GM18873 (cell line): ENCODE data around the gene GGPS1.
"Not testable (repeated sequence)": the region's sequence is repeated elsewhere in the genome, so short reads cannot be mapped to it uniquely, and the experiment has no call there.

Experiments
- ATAC-seq: cut with Tn5 transposase; IDR thresholded peaks from one replicate; pipeline ENCODE4 v1.9.1; 2021; ENCODE audit warnings: mild to moderate bottlenecking, moderate library complexity, moderate number of reproducible peaks; ENCODE audit not compliant: unreplicated experiment, low FRiP score

The GGPS1 gene

GRCh38 chr1:235328271-235329138 lies at the start of gene GGPS1:
Gene GGPS1, plus strand, starts transcription at chr1:235328570. Its CDS starts 6,695 bp downstream, at chr1:235335265.
- ATAC-seq, result peak; percentile 66

- no peak for ATAC-seq
These were observed 49.5 kb upstream of the GGPS1 start for GRCh38 chr1:235278915-235279292.

DNA sequence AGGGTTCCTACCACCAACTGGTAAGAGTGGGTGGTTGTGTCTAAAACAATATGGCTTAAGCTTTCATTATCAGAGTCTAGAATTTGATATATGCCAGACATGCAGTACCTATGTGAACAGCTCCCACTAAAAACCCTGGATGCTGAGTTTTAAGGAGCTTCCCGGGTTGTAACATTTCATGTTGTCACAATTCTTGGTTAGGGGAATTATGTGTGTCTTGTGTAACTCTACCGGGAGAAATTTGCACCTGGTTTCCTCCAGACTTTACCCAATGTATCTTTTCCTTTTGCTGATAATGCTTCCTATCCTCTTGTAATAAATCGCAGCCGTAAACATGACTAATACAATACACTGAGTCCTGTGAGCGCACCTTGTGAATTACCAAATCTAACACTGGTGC lies 48.7 kb upstream of the GGPS1 start:
- ATAC-seq, result no peak

- ATAC-seq, result no peak
These were observed 47.9 kb upstream of the GGPS1 start for GRCh38 chr1:235280467-235280866.

- ATAC-seq, result not testable (repeated sequence)
These were observed 44.7 kb upstream of the GGPS1 start for GRCh38 chr1:235283636-235284035.

DNA sequence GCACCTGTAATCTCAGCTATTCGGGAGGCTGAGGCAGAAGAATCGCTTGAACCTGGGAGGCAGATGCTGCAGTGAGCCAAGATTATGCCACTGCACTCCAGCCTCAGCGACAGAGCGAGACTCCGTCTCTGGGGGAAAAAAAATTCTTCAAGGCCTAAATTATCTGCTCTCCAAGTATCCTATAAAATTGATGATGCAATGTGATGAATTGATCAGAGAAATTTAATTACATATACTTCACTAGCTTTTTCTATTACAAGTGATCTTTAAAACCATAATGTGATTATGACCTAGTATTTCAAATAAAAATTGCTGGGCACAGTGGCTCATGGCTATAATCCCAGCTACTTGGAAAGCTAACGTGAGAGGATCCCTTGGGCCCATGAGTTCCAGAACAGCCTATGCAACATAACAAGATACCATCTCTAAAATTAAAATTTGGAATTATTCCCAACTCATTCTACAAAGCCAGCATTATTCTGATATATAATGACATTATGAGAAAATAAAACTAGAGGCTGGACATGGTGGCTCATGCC lies 44.1 kb upstream of the GGPS1 start:
- ATAC-seq, result no peak

DNA sequence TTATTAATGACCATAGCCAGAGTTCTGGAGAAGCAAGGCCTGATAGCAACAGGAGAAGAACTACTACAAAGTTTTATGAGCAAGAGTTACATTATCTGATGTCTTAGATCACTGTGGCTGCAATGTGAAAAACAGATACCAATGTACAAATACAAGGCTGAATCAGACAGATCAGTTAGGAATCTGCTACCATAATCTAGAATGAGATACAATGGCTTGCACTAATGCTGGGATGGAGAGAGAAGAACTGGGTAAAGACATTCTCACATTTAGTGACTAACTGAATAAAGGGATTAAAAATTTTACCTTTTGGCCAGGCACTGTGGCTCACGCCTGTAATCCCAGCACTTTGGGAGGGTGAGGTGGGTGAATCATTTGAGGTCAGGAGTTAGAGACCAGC lies 41.7 kb upstream of the GGPS1 start:
- ATAC-seq, result no peak

DNA sequence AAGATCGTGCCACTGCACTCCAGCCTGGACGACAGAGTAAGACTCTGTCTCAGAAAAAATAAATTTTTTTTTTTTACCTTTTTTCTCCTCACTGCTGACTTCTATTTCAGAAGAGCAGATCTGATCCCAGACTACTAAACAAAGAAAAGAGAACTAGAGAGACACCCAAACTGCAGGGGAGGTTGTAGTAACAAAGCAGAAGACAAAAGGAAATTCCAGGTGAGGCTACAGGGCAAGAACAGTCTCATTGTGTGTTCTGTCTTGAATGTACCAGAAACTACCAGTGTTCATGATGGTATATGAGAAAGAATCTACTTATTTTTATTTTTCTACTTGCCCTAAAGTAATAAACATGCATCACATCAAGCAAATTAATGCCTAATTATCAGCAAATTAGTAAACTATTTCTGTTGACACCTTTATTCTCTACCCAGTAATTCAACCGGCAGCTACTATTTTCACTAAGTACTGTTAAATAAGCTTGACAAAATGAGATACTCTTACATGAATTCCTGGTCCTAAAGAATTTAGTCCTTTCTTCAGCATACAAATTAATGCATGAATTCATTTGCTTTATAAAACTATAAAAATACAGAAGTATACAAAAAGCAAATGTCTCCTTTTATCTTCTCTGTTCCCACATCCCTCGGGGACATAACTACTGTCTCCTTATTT lies 41.0 kb upstream of the GGPS1 start:
- ATAC-seq, result no peak

GRCh38 chr1:235289859-235290739 lies 38.3 kb upstream of the GGPS1 start:
- no peak for ATAC-seq

DNA sequence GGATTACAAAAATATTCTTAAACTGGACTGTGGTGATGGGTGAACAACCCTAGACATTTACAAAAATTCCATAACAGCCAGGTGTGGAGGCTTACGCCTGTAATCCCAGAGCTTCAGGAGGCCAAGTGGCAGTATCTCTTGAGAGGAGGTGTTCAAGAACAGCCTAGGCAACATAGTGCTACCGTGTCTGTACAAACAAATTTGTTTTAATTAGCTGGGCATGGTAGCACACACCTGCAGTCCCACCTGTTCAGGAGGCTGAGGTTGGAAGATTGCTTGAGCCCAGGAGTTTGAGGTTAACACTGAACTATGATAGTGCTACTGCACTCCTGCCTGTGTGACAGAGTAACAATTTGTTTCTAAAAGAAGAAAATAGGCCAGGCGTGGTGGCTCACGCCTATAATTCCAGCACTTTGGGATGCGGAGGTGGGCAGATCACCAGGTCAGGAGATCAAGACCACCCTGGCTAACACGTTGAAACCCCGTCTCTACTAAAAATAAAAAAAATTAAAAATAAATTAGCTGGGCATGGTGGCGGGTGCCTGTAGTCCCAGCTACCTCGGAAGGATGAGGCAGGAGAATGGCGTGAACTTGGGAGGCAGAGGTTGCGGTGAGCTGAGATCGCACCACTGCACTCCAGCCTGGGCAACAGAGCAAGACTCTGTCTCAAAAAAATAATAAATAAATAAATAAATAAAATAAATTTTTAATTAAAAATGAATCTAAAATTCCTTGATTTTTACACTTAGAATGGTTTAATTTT lies 37.4 kb upstream of the GGPS1 start:
- ATAC-seq, result no peak

GRCh38 chr1:235291599-235292091 lies 36.7 kb upstream of the GGPS1 start:
- no peak for ATAC-seq

DNA sequence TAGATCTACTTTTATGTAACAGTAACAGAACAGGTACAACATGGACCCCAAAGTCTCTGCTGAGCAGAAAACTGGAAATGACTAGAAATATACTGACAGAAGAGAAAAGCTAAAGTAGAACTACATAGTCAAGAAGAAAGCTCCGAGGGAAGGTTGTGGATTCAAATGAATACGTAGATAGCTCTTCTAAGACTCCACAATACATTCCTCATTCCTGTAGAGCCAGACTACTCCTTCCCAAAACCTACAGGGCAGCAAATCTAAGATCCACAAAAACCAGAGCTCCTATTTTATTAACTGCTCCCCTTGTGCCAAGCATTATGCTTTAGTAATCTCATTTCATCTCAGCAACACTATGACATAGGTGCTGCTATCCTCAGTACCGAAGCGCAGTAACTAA lies 35.6 kb upstream of the GGPS1 start:
- no peak for ATAC-seq

DNA sequence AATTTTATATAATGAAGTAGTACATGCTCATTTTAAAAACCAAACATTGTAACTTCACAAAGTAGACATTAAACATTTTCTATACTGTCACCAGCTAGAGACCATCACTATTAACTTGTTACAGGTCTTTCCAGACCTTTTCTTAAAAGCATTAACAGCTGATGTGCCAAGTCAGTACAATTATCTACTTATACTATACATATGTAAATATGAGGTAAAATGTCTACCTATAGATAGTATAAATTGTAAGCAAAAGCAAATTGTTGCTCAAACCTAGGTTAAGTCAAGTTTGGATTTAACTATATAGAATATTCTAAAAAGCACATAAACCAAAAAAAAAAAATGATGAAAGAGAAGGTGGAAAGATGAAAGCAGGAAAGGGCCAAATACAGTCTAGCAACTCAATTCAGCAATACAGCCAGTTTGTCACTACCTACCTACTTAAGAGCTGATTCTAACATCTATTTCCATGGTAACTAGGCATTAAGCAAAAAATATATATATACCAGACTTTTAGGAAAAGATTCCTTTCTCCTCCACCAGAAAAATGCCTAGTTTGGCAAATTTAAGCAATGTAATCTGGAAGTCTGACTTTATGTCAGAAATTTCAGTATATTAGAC lies 34.9 kb upstream of the GGPS1 start:
- ATAC-seq, result no peak

DNA sequence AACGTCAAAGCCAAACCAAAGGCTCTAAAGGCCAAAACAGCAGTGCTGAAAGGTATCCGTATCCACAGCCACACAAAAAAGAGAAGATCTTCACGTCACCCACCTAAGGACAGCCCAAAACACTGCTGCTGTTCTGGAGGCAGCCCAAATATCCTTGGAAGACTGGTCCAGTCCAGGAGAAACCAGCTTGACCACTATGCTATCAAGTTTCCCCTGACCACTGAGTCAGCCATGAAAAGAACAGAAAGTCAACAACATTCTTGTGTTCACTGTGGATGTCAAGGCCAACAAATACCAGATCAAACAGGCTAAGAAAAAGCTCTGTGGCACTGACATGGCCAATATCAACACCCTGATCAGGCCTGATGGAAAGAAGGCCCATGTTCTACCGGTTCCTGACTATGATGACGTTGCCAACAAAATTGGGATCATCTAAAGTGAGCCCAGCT lies 32.4 kb upstream of the GGPS1 start:
- ATAC-seq, result no peak

DNA sequence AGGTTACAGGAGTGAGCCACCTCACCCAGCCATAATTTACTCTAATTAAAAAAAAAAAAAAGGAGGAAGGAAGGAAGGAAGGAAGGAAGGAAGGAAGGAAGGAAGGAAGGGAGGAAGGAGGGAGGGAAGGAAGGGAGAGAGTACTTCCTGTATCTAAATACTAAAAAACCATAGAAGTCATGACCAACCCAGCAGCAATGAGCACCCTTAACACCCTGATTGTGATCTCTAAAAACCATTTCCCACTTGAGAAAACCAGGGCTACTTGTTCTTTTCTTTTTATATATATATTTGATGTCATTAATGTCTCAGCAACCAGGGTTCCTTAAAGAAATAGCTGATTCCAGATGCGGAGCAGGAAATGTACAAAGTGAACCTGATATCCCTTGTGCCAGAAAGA lies 31.6 kb upstream of the GGPS1 start:
- no peak for ATAC-seq

- ATAC-seq, result no peak
These were observed 30.8 kb upstream of the GGPS1 start for GRCh38 chr1:235297579-235297978.

- ATAC-seq, result no peak
These were observed 29.6 kb upstream of the GGPS1 start for GRCh38 chr1:235298758-235299157.

- ATAC-seq, result no peak
These were observed 29.1 kb upstream of the GGPS1 start for GRCh38 chr1:235299169-235299858.

GRCh38 chr1:235302143-235302542 lies 26.2 kb upstream of the GGPS1 start:
- no peak for ATAC-seq
